Vagina (tissue), 2 donors: ENCODE measurements around the gene MTUS2.

ENCODE experiments used
- CTCF ChIP-seq, 3 experiments: fragments of 450-650 bp in 2 of 3; fragments of 200-600 bp in 1 of 3; sonication (generic) in 1 of 3; IDR thresholded peaks; one replicate each; pipeline ENCODE4 v1.5.1; 2017 to 2019; ENCODE audit warnings: antibody characterized with exemption in 3 of 3, mild to moderate bottlenecking in 2 of 3, moderate library complexity in 2 of 3
- POLR2A ChIP-seq, 2 donors: fragments of 450-650 bp; IDR thresholded peaks; one replicate each; pipeline ENCODE4 v1.6.1; 2017; ENCODE audit warnings: antibody characterized with exemption in 2 of 2, mild to moderate bottlenecking in 2 of 2, moderate library complexity in 2 of 2
- POLR2AphosphoS5 ChIP-seq, 2 donors: sonication (generic); formaldehyde crosslinking; IDR thresholded peaks; one replicate each; pipeline ENCODE4 v1.9.0; 2017; ENCODE audit warnings: antibody characterized with exemption in 2 of 2, mild to moderate bottlenecking in 2 of 2, low read depth in 1 of 2; ENCODE audit not compliant: insufficient read depth in 1 of 2

GRCh38 chr13:29525757-29526156, 705.6 kb downstream of the MTUS2 start:
- TF ChIP-seq CTCF (IDR thresholded peaks at IDR 0.05), result no peak
- no peak for TF ChIP-seq POLR2A (IDR thresholded peaks at IDR 0.05)
- TF ChIP-seq POLR2AphosphoS5 (IDR thresholded peaks at IDR 0.05; ENCODE audit: insufficient read depth in 1 of 2, low read depth in 1 of 2), result no peak
